PC-9 (cell line): ENCODE measurements around the gene ALG5. TPM values are rescaled to one million over a fixed set of nuclear protein-coding genes. Genes with fewer than 3 reads are reported as not detected.

Experiments
- BruUV-seq: library from RNA; stranded (reverse); fragments of 400-500 nt; replicated peaks from 2 replicates; lab custom pipeline; 2021; lab: Mats Ljungman, UMichigan
- CTCF ChIA-PET: fragments of 300-600 bp; sonication (Branson Sonifier 250); formaldehyde crosslinking; loops from one replicate; lab custom pipeline; 2022; ENCODE audit warnings: antibody characterized with exemption; lab: Charles Lee
- POLR2A ChIA-PET: fragments of 300-600 bp; sonication (Branson Sonifier 250); formaldehyde crosslinking; loops from one replicate; lab custom pipeline; 2022; ENCODE audit warnings: antibody characterized with exemption; ENCODE audit not compliant: unreplicated experiment; lab: Charles Lee
- DNase-seq, 2 experiments: peaks; one replicate each; pipeline versions ENCODE4 v3.0.0 to v3.0.0-alpha.2; 2015 to 2022; ENCODE audit warnings: mixed read lengths in 1 of 2
- H2AFZ ChIP-seq: fragments of 200-600 bp; sonication (generic); 2 replicates; pipeline ENCODE4 v1.8.1; 2017; ENCODE audit warnings: antibody characterized with exemption
- H3F3A ChIP-seq: fragments of 200-600 bp; sonication (generic); 2 replicates; pipeline ENCODE4 v1.8.1; 2017; ENCODE audit warnings: antibody characterized with exemption, mild to moderate bottlenecking, low read depth; ENCODE audit not compliant: insufficient read depth
- H3K27ac ChIP-seq: fragments of 200-600 bp; sonication (generic); 2 replicates; pipeline ENCODE4 v1.6.1; 2016; ENCODE audit warnings: mixed run types
- H3K27me3 ChIP-seq: fragments of 200-600 bp; sonication (generic); 2 replicates; pipeline ENCODE4 v1.6.1; 2016; ENCODE audit warnings: low read depth, mixed run types; ENCODE audit not compliant: insufficient read depth
- H3K36me3 ChIP-seq: fragments of 200-600 bp; sonication (generic); 2 replicates; pipeline ENCODE4 v1.6.1; 2016; ENCODE audit warnings: low read depth, mixed run types
- H3K4me1 ChIP-seq: fragments of 200-600 bp; sonication (generic); replicated peaks from 2 replicates; pipeline ENCODE4 v1.6.1; 2016; ENCODE audit warnings: mixed run types; ENCODE audit not compliant: insufficient read depth
- H3K4me2 ChIP-seq: fragments of 200-600 bp; sonication (generic); 2 replicates; pipeline ENCODE4 v1.6.1; 2017; ENCODE audit warnings: mixed run types
- H3K4me3 ChIP-seq: fragments of 200-600 bp; sonication (generic); 2 replicates; pipeline ENCODE4 v1.6.1; 2016; ENCODE audit warnings: mixed run types
- H3K79me2 ChIP-seq: fragments of 200-600 bp; sonication (generic); 2 replicates; pipeline ENCODE4 v1.6.1; 2017; ENCODE audit warnings: low read depth, mixed run types
- H3K9me2 ChIP-seq: fragments of 200-600 bp; sonication (generic); 2 replicates; pipeline ENCODE4 v1.8.1; 2017; ENCODE audit warnings: mild to moderate bottlenecking; ENCODE audit not compliant: insufficient read depth
- H3K9me3 ChIP-seq: fragments of 200-600 bp; sonication (generic); 2 replicates; pipeline ENCODE4 v1.8.1; 2016; ENCODE audit warnings: low read depth; ENCODE audit not compliant: insufficient read depth
- H4K20me1 ChIP-seq: fragments of 200-600 bp; sonication (generic); 2 replicates; pipeline ENCODE4 v1.8.1; 2017; ENCODE audit not compliant: insufficient read depth
- CTCF ChIP-seq: fragments of 200-600 bp; sonication (generic); conservative IDR thresholded peaks from 2 replicates; pipeline ENCODE4 v1.6.1; 2017; ENCODE audit warnings: mixed run types, antibody characterized with exemption, mild to moderate bottlenecking, moderate library complexity
- EZH2 ChIP-seq: fragments of 200-600 bp; sonication (generic); IDR thresholded peaks from 2 replicates; pipeline ENCODE4 v1.8.0; 2017; ENCODE audit warnings: antibody characterized with exemption, low read depth
- intact Hi-C: fragments of 100-400 bp; cut with micrococcal nuclease; formaldehyde crosslinking; loops from one replicate; pipeline ENCODE4 v1.10.0; 2022; ENCODE audit not compliant: unreplicated experiment
- total RNA-seq: library from RNA; stranded (reverse); gene quantifications from 2 replicates; pipeline ENCODE4 v1.2.3, GENCODE V29; 2021

ALG5 gene
- total RNA-seq, 1 experiment from 2014 or later: 18.8 TPM

GRCh38 chr13:36918246-36919131 lies 80.7 kb downstream of the ALG5 start:
- Histone ChIP-seq H3K4me3 (peak overlapping the region; percentile 58), H3K79me2 (no peaks in the 10 kb centered on the region), H3K4me2 (peak overlapping the region; percentile 94), H3K9me2 (no peaks in the 10 kb centered on the region), H3K4me1 (peaks cover 4% of the 10 kb centered on the region; the same call in 1 of the 2 replicates), H2AFZ (peak overlapping the region; percentile 75), H3K27ac (no peak overlapping the region), H4K20me1 (no peaks in the 10 kb centered on the region; the same call in 1 of the 2 replicates), H3K9me3 (no peaks in the 10 kb centered on the region), H3F3A (0 out of 2 replicates have a peak, but pooled peaks cover 6% of the 10 kb centered on the region), H3K36me3 (no peaks in the 10 kb centered on the region), H3K27me3 (peaks cover 11% of the 10 kb centered on the region; the same call in 1 of the 2 replicates)
- TF ChIP-seq CTCF: no peak
- no TSS peak for BruUV-seq
- POLR2A ChIA-PET: no interaction called here
- intact Hi-C loops: no loop called here
- DNase-seq: no peak
- CTCF ChIA-PET: no interaction called here

GRCh38 chr13:36917311-36917710 lies 81.8 kb downstream of the ALG5 start:
- no TSS peak for BruUV-seq
- Histone ChIP-seq H2AFZ (no peak overlapping the region), H3K9me3 (no peaks in the 10 kb centered on the region), H3K4me2 (no peak overlapping the region), H3K27ac (no peak overlapping the region), H3K4me3 (no peak overlapping the region), H3K9me2 (no peaks in the 10 kb centered on the region), H4K20me1 (no peaks in the 10 kb centered on the region; the same call in 1 of the 2 replicates), H3K79me2 (no peaks in the 10 kb centered on the region), H3K27me3 (peaks cover 11% of the 10 kb centered on the region; the same call in 1 of the 2 replicates), H3F3A (0 out of 2 replicates have a peak, but pooled peaks cover 6% of the 10 kb centered on the region), H3K4me1 (peaks cover 10% of the 10 kb centered on the region), H3K36me3 (no peaks in the 10 kb centered on the region)
- ChIA-PET CTCF (interaction anchor here (0.7 kb wide), 1 partner anchor 11 kb away, joined by 3 read pairs; no protein-coding TSS in a partner anchor), POLR2A (no interaction called here)
- intact Hi-C loops: no loop called here
- TF ChIP-seq EZH2 (no peak), CTCF (no peak)
- DNase-seq: no peak

GRCh38 chr13:36915896-36916640 lies 83.1 kb downstream of the ALG5 start:
- no TSS peak for BruUV-seq
- Histone ChIP-seq H3F3A (0 out of 2 replicates have a peak, but pooled peaks cover 6% of the 10 kb centered on the region), H3K4me2 (no peak overlapping the region), H3K9me3 (no peaks in the 10 kb centered on the region), H4K20me1 (no peaks in the 10 kb centered on the region), H3K9me2 (no peaks in the 10 kb centered on the region), H2AFZ (no peak overlapping the region), H3K4me3 (no peak overlapping the region), H3K27me3 (peaks cover 11% of the 10 kb centered on the region; the same call in 1 of the 2 replicates), H3K36me3 (no peaks in the 10 kb centered on the region), H3K27ac (no peak overlapping the region), H3K79me2 (no peaks in the 10 kb centered on the region), H3K4me1 (peaks cover 10% of the 10 kb centered on the region)
- intact Hi-C loops: no loop called here
- DNase-seq: no peak
- ChIA-PET POLR2A (no interaction called here), CTCF (no interaction called here)
- TF ChIP-seq CTCF (no peak), EZH2 (no peak)
